Hepatocyte (in vitro differentiated cells): ENCODE measurements around the gene PRR30.

Source experiments
- CTCF ChIP-seq: fragments of 200-600 bp; sonication (generic); IDR thresholded peaks from 2 replicates; pipeline ENCODE4 v1.5.1; 2016; ENCODE audit warnings: antibody characterized with exemption, mild to moderate bottlenecking; ENCODE audit not compliant: poor library complexity
- EZH2 ChIP-seq: fragments of 200-600 bp; sonication (generic); IDR thresholded peaks from 2 replicates; pipeline ENCODE4 v1.6.1; 2016; ENCODE audit warnings: antibody characterized with exemption, mild to moderate bottlenecking, borderline replicate concordance
- EZH2phosphoT487 ChIP-seq: fragments of 200-600 bp; sonication (generic); IDR thresholded peaks from one replicate; pipeline ENCODE4 v1.6.1; 2018; ENCODE audit warnings: antibody characterized with exemption, mild to moderate bottlenecking, low read depth, moderate library complexity; ENCODE audit not compliant: unreplicated experiment, severe bottlenecking

- no peak for TF ChIP-seq EZH2
- no peak for TF ChIP-seq CTCF
- TF ChIP-seq EZH2phosphoT487, result no peak
Measured at GRCh38 chr2:27135478-27135955, 3.7 kb downstream of the PRR30 start.
